GM12878 (cell line): Measurements from ENCODE around the gene CTNNA2. TPM values are rescaled to one million over a fixed set of nuclear protein-coding genes. Genes with fewer than 3 reads are reported as not detected.

Experiments
- ATAC-seq: fragments of 200-7000 bp; cut with Tn5 transposase; 3 replicates; pipeline ENCODE4 v1.9.1; 2020; ENCODE audit warnings: mild to moderate bottlenecking, moderate library complexity
- BruUV-seq: library from RNA; stranded (reverse); fragments of 400-500 nt; replicated peaks from 2 replicates; lab custom pipeline; 2021; lab: Mats Ljungman, UMichigan
- CTCF ChIA-PET: fragments of 300-600 bp; sonication (Branson Sonifier 250); formaldehyde crosslinking; extraction: SDS; loops from one replicate; lab custom pipeline; 2021; ENCODE audit warnings: inconsistent platforms; lab: Yijun Ruan, JAX
- POLR2A ChIA-PET: fragments of 350-600 bp; formaldehyde crosslinking; extraction: SDS; loops from one replicate; lab custom pipeline; 2021; ENCODE audit warnings: inconsistent platforms; lab: Charles Lee
- RAD21 ChIA-PET: fragments of 300-600 bp; sonication (Branson Sonifier 250); formaldehyde crosslinking; loops from one replicate; lab custom pipeline; 2023; ENCODE audit warnings: antibody characterized with exemption; ENCODE audit not compliant: unreplicated experiment; lab: Charles Lee
- SMC1A ChIA-PET: fragments of 300-600 bp; sonication (Branson Sonifier 250); formaldehyde crosslinking; loops from one replicate; lab custom pipeline; 2023; ENCODE audit not compliant: unreplicated experiment, uncharacterized antibody; lab: Charles Lee
- DNase-seq: peaks from one replicate; pipeline ENCODE4 v3.0.0-alpha.2; 2011; ENCODE audit warnings: low read depth, low spot score
- FAIRE-seq: peaks from 3 replicates; lab custom pipeline; 2011; peaks lifted over from hg19 to GRCh38; lab: Jason Lieb, UNC
- H2AFZ ChIP-seq: 2 replicates; pipeline ENCODE4 v1.6.0; 2011; ENCODE audit warnings: low read depth, low read length, control low read depth; ENCODE audit not compliant: control insufficient read depth
- H3K27ac ChIP-seq: 2 replicates; pipeline ENCODE4 v1.5.1; 2011; ENCODE audit warnings: control low read depth; ENCODE audit not compliant: control insufficient read depth, insufficient read depth
- H3K27me3 ChIP-seq, 2 experiments: replicated peaks in 1 of 2; 2 replicates each; pipeline versions ENCODE4 v1.6.0 to v1.6.1; 2011; ENCODE audit warnings: low read length in 1 of 2; ENCODE audit not compliant: control insufficient read depth in 2 of 2, insufficient read depth in 2 of 2
- H3K36me3 ChIP-seq, 2 experiments: 2 replicates each; pipeline ENCODE4 v1.5.1; 2011; ENCODE audit warnings: low read length in 1 of 2; ENCODE audit not compliant: control insufficient read depth in 2 of 2, insufficient read depth in 2 of 2
- H3K4me1 ChIP-seq: 2 replicates; pipeline ENCODE4 v1.6.1; 2011; ENCODE audit warnings: mild to moderate bottlenecking, low read length, moderate library complexity, mixed read lengths; ENCODE audit not compliant: control insufficient read depth, insufficient read depth
- H3K4me2 ChIP-seq: 2 replicates; pipeline ENCODE4 v1.6.0; 2011; ENCODE audit warnings: control low read depth; ENCODE audit not compliant: control insufficient read depth, insufficient read depth
- H3K4me3 ChIP-seq: fragments of 200-600 bp; sonication (generic); 2 replicates; pipeline ENCODE4 v1.5.1; 2016
- H3K79me2 ChIP-seq: 2 replicates; pipeline ENCODE4 v1.6.0; 2011; ENCODE audit warnings: low read length; ENCODE audit not compliant: control insufficient read depth, insufficient read depth
- H3K9ac ChIP-seq: 2 replicates; pipeline ENCODE4 v1.8.0; 2011; ENCODE audit warnings: low read length, control low read depth, mixed read lengths; ENCODE audit not compliant: control insufficient read depth, insufficient read depth
- H3K9me3 ChIP-seq: replicated peaks from 3 replicates; pipeline ENCODE4 v1.5.1; 2011; ENCODE audit warnings: mild to moderate bottlenecking, low read length; ENCODE audit not compliant: control insufficient read depth, insufficient read depth
- H4K20me1 ChIP-seq: 2 replicates; pipeline ENCODE4 v1.6.0; 2011; ENCODE audit not compliant: control insufficient read depth, insufficient read depth
- CBFB ChIP-seq: IDR thresholded peaks from 2 replicates; pipeline ENCODE4 v1.6.1; 2016; ENCODE audit warnings: antibody characterized with exemption, low read depth
- CHD2 ChIP-seq: IDR thresholded peaks from 2 replicates; pipeline ENCODE4 v1.6.1; 2011; ENCODE audit warnings: low read depth, low read length, improper control_type of control experiment, borderline replicate concordance
- CTCF ChIP-seq, 3 experiments: IDR thresholded peaks in 2 of 3; conservative IDR thresholded peaks in 1 of 3; 2 replicates each; pipeline ENCODE4 v1.5.1; 2011; ENCODE audit warnings: low read depth in 3 of 3, low read length in 3 of 3, mild to moderate bottlenecking in 3 of 3, control low read depth in 2 of 3, moderate library complexity in 2 of 3, inconsistent platforms in 1 of 3, mixed read lengths in 1 of 3; ENCODE audit not compliant: control insufficient read depth in 2 of 3, insufficient read depth in 1 of 3; ENCODE audit errors: extremely low read depth in 1 of 3
- FOXM1 ChIP-seq: IDR thresholded peaks from 2 replicates; pipeline ENCODE4 v1.6.1; 2012; ENCODE audit warnings: low read depth, mild to moderate bottlenecking, inconsistent platforms, low read length, moderate library complexity
- HDAC6 ChIP-seq: fragments of 200-600 bp; sonication (generic); IDR thresholded peaks from one replicate; pipeline ENCODE4 v1.8.0; 2017; ENCODE audit warnings: antibody characterized with exemption; ENCODE audit not compliant: unreplicated experiment
- IKZF2 ChIP-seq, 2 experiments: fragments of 450-650 bp; IDR thresholded peaks; 2 replicates each; pipeline ENCODE4 v1.6.1; 2017; ENCODE audit warnings: mild to moderate bottlenecking in 2 of 2, moderate library complexity in 2 of 2
- IRF4 ChIP-seq: IDR thresholded peaks from 2 replicates; pipeline ENCODE4 v1.6.1; 2011; ENCODE audit warnings: low read depth, low read length
- PKNOX1 ChIP-seq: fragments of 450-650 bp; IDR thresholded peaks from 2 replicates; pipeline ENCODE4 v1.6.1; 2016; ENCODE audit warnings: mild to moderate bottlenecking
- PRDM15 ChIP-seq: fragments of 450-650 bp; formaldehyde crosslinking; IDR thresholded peaks from 2 replicates; pipeline ENCODE4 v1.4.0; 2020; ENCODE audit warnings: mild to moderate bottlenecking, moderate library complexity
- SMAD5 ChIP-seq: IDR thresholded peaks from 2 replicates; pipeline ENCODE4 v1.6.1; 2016; ENCODE audit warnings: antibody characterized with exemption, low read depth
- ZNF24 ChIP-seq: fragments of 450-650 bp; IDR thresholded peaks from 2 replicates; pipeline ENCODE4 v1.6.1; 2017; ENCODE audit warnings: antibody characterized with exemption, mild to moderate bottlenecking
- WGBS: methylation state at CpG from one replicate; pipeline ENCODE4 v1.1.6; 2016; ENCODE audit warnings: low lambda C conversion rate; ENCODE audit not compliant: insufficient replicate concordance, insufficient coverage; ENCODE audit errors: missing lambda C conversion rate; 5-methylcytosine and 5-hydroxymethylcytosine counted together
- in situ Hi-C: fragments of 300-500 bp; cut with MboI; formaldehyde crosslinking; loops from 9 replicates; pipeline ENCODE4 v1.14.3; 2018; ENCODE audit warnings: mixed read lengths
- intact Hi-C: fragments of 100-400 bp; cut with micrococcal nuclease; formaldehyde crosslinking; loops from one replicate; pipeline ENCODE4 v1.14.2; 2022; ENCODE audit not compliant: unreplicated experiment
- polyA plus RNA-seq, 11 experiments: library from polyadenylated mRNA; depleted of rRNA in 4 of 11; unstranded in 6 of 11; stranded (reverse) in 5 of 11; fragments of >200 nt; fragmentation: Nextera tagmentation in 4 of 11; fragmentation: Illumina TruSeq in 1 of 11; extraction: Ambion mirVana in 4 of 11; extraction: Trizol in 1 of 11; gene quantifications; 1 replicate in 1 of 11; 2 replicates in 10 of 11; pipeline versions ENCODE4 v1.2.1 to v1.2.3, GENCODE V29; 2011 to 2016; ENCODE audit warnings: inconsistent platforms in 2 of 11, missing spikeins in 2 of 11, low read depth in 1 of 11
- total RNA-seq, 4 experiments: library from RNA; depleted of rRNA in 3 of 4; stranded (reverse); fragments of >200 nt in 3 of 4; fragmentation: Illumina TruSeq in 1 of 4; extraction: Trizol in 1 of 4; gene quantifications; 2 replicates each; pipeline versions ENCODE4 v1.2.1 to v1.2.3, GENCODE V29; 2013 to 2021

The CTNNA2 gene
- total and polyA plus RNA-seq, 10 of the 15 experiments (the other 5 are each of a cell fraction or from before 2014, with no cell fraction given), result 2.4 to 36.2 (median 6.6) TPM

GRCh38 chr2:80190166-80190565 lies 677.3 kb downstream of the CTNNA2 start:
- H3K27me3 ChIP-seq, result no peaks in the 10 kb centered on the region
- ATAC-seq, result no peak
- POLR2A ChIA-PET, result no interaction called here
- no peak for DNase-seq
- no peak overlapping the region for H3K9ac ChIP-seq
- H3K79me2 ChIP-seq, result no peaks in the 10 kb centered on the region
- H2AFZ ChIP-seq, result no peak overlapping the region
- RAD21 ChIA-PET, result no interaction called here
- no peak for FAIRE-seq
- in situ Hi-C loops (no loop called here), intact Hi-C loops (no loop called here)
- WGBS, result 32% methylated on average over 5 of the region's 5 CpGs
- H3K4me1 ChIP-seq, result no peaks in the 10 kb centered on the region
- no peak overlapping the region for H3K4me2 ChIP-seq
- H3K36me3 ChIP-seq, result no peaks in the 10 kb centered on the region
- CTCF ChIA-PET, result interaction anchor here (1.0 kb wide), 1 partner anchor 49 kb away, joined by 3 read pairs; no protein-coding TSS in a partner anchor
- no peaks in the 10 kb centered on the region for H4K20me1 ChIP-seq
- H3K27ac ChIP-seq, result no peak overlapping the region
- SMC1A ChIA-PET, result no interaction called here
- H3K4me3 ChIP-seq, result no peak overlapping the region
- H3K9me3 ChIP-seq, result no peaks in the 10 kb centered on the region
- TF ChIP-seq HDAC6 (no peak), PRDM15 (CRISPR knock-in tag) (no peak), IRF4 (no peak), CHD2 (no peak)
- BruUV-seq, result no TSS peak

- no TSS peak for BruUV-seq
- H3K27me3 ChIP-seq, result no peaks in the 10 kb centered on the region
- H3K9ac ChIP-seq, result no peak overlapping the region
- ChIA-PET SMC1A (interaction anchor here (0.9 kb wide), 1 partner anchor 9 kb away, joined by 3 read pairs; no protein-coding TSS in a partner anchor), POLR2A (no interaction called here), RAD21 (no interaction called here), CTCF (no interaction called here)
- no peaks in the 10 kb centered on the region for H3K9me3 ChIP-seq
- H3K79me2 ChIP-seq, result no peaks in the 10 kb centered on the region
- in situ Hi-C loops, result no loop called here
- H2AFZ ChIP-seq, result no peak overlapping the region
- H3K27ac ChIP-seq, result no peak overlapping the region
- intact Hi-C loops, result no loop called here
- ATAC-seq (no peak), DNase-seq (no peak), FAIRE-seq (no peak)
- no peaks in the 10 kb centered on the region for H3K36me3 ChIP-seq
- no peaks in the 10 kb centered on the region for H4K20me1 ChIP-seq
- no peaks in the 10 kb centered on the region for H3K4me1 ChIP-seq
- H3K4me3 ChIP-seq, result no peak overlapping the region
- no peak overlapping the region for H3K4me2 ChIP-seq
- TF ChIP-seq CBFB (no peak), ZNF24 (no peak), CTCF (IDR thresholded peaks at IDR 0.05 in 2 of 3, conservative IDR thresholded peaks at IDR 0.05 in 1 of 3; ENCODE audit: control insufficient read depth in 2 of 3, extremely low read depth in 1 of 3, insufficient read depth in 1 of 3, low read depth in 3 of 3, low read length in 3 of 3) (no peak), IRF4 (no peak), IKZF2 (IDR thresholded peaks at IDR 0.05) (no peak), PKNOX1 (no peak), FOXM1 (no peak), SMAD5 (no peak)
Measured at GRCh38 chr2:80193566-80193965, 680.7 kb downstream of the CTNNA2 start.
